Islet of Langerhans (tissue), 1 donor: ENCODE data around the gene METTL26.

Experiments
- FAIRE-seq: peaks from one replicate; lab custom pipeline; 2011; peaks lifted over from hg19 to GRCh38; lab: Jason Lieb, UNC

Gene METTL26

DNA sequence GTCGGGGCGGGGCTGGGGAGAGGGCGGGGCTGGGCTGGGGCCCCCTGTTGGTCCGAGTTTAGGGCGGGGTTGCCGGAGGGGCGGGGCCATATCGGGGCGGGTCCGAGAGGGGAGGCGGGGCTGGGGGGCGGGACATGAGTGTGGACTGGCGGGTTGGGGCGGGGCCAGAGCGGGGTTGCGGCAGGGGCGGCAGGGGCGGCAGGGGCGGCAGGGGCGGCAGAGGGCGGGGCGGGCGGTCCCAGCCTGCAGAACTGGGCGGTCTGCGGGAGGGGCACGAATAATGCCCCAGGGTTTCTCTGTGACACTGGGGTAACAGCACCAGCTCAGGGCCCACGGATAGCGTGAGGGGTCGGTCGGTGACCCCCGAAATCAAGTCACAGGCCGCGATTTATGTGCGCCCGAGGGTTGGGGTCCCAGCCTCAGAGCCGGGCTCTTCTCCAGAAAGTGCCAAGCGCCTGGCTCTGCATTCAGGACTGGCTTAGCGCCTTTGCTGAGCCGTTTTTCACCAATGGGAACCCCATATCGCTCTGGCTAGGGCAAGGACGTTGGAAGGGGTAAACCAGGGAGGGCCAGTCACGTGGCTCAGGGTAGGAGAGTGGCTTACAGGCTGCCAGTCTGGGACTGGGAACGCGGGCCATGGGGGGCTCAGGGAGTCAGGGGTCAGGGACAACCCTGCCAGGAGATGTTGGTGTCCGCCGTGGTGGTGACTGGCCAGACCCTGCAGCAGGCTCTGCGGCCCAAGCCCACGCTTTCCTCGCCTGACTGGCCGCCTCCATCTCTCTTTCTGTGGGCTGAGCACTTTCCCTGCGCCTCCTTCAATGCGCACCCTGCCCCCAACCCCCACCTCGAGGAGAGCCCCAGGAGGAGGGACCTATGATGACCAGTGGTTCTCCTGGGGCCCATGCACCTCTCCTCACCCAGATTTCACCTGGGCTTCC is 1.2 kb upstream of the METTL26 start:
- FAIRE-seq, result no peak

- no peak for FAIRE-seq
Measured at GRCh38 chr16:635573-636205, 416 bp downstream of the METTL26 start.

DNA sequence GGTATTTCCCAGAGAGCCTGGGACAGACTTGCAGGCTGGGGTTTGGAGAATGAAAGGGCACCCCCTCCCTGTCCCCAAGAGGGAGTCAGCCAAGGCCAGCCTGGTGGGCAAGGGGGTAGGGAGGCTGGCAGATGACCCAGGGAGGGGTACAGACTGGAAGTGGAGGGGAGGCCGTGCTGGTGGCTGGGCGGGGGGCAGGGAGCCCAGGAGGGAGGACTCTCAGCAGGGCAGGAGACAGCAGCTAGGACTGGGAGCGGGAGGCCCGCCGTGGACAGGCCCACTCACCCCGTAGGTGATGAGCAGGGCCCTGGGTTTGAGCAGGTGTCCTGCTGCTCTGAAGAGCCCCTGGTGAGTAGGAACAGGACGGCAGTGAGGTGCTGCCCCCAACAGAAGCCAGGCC is 1.1 kb downstream of the METTL26 start:
- no peak for FAIRE-seq

DNA sequence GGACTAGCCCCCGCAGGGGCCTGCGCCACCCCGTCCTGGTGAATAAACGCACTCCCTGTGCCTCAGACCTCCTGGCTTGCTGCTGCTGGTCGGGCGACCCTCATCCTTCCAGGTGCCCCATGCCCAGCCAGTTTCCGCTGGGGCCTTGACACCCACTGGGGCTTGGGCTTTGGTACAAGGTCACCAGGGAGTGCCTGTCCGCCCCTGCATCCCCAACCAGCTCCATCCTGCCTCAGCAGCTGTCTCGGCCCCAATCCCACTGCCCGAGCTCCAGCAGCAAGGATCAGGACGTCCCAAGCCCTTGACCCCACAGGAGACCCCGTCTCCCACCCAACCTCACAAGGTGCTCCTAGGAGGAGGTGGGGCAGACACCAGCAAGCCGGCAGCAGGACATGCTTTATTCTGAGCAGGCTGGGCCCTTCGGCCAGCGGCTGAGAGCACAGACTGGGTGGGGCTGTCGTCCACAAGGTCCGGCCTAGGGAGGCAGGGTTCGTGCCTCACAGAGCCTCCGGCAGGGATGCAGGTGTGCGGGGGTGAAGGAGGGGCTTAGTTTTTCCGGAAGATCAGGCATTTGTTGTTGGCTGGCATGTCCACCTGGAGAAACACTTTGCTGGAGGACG is 1.9 kb downstream of the METTL26 start:
- FAIRE-seq, result no peak

DNA sequence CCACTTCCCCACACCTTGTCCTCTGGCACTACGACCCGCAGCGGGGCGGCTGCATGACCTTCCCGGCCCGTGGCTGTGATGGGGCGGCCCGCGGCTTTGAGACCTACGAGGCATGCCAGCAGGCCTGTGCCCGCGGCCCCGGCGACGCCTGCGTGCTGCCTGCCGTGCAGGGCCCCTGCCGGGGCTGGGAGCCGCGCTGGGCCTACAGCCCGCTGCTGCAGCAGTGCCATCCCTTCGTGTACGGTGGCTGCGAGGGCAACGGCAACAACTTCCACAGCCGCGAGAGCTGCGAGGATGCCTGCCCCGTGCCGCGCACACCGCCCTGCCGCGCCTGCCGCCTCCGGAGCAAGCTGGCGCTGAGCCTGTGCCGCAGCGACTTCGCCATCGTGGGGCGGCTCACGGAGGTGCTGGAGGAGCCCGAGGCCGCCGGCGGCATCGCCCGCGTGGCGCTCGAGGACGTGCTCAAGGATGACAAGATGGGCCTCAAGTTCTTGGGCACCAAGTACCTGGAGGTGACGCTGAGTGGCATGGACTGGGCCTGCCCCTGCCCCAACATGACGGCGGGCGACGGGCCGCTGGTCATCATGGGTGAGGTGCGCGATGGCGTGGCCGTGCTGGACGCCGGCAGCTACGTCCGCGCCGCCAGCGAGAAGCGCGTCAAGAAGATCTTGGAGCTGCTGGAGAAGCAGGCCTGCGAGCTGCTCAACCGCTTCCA is 2.6 kb downstream of the METTL26 start:
- no peak for FAIRE-seq

- FAIRE-seq, result no peak
Measured at GRCh38 chr16:632486-633335, 3.4 kb downstream of the METTL26 start.

DNA sequence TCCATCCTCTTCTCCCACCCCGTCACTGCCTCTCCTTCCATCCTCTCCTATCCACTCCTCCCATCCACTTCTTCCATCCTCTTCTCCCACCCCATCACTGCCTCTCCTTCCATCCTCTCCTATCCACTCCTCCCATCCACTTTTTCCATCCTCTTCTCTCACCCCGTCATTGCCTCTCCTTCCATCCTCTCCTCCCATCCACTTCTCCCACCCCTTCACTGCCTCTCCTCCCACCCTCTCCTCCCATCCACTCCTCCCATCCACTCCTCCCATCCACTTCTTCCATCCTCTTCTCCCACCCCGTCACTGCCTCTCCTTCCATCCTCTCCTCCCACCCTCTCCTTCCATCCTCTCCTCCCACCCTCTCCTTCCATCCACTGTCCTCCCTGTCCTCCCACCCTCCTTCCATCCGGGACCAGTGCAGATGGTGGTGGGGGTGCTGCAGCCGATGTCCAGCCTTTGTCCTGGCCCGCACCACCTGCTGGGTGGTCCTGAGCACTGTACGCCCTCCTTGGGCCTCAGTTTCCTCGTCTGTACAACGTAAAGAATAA is 4.2 kb downstream of the METTL26 start:
- no peak for FAIRE-seq

DNA sequence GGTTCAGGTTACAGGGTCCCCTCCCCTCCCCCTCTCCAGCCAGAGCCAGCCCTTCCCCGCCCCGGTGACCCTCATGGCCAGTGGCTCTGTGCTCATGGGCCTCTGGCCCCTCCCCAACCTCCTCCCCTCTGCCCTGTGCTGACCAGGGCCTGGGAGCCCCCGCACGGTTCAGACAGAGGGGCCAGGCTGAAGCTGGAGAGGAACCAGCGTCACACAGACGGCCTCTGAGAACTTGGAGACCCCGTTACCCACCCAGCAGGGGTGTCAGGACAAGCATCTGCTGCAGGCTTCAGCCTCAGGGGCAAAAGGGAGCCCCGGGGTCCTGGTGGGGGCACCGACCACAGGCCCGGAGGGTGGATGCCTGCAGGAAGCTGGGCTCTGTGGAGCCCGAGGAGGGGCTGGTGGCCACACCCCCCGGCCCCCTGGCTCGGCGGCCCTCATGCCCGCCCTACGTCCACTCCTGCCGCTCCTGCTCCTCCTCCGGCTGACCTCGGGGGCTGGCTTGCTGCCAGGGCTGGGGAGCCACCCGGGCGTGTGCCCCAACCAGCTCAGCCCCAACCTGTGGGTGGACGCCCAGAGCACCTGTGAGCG is 5.2 kb downstream of the METTL26 start, which contains the start of gene WFIKKN1:
TSS of gene WFIKKN1 (plus strand) at position 171 of the 591 bp plus-strand sequence. CDS start at position 440, 269 bp downstream.
- no peak for FAIRE-seq

- no peak for FAIRE-seq
Measured at GRCh38 chr16:630249-630814, 5.8 kb downstream of the METTL26 start.

- no peak for FAIRE-seq
Measured at GRCh38 chr16:629833-630248, 6.3 kb downstream of the METTL26 start.

DNA sequence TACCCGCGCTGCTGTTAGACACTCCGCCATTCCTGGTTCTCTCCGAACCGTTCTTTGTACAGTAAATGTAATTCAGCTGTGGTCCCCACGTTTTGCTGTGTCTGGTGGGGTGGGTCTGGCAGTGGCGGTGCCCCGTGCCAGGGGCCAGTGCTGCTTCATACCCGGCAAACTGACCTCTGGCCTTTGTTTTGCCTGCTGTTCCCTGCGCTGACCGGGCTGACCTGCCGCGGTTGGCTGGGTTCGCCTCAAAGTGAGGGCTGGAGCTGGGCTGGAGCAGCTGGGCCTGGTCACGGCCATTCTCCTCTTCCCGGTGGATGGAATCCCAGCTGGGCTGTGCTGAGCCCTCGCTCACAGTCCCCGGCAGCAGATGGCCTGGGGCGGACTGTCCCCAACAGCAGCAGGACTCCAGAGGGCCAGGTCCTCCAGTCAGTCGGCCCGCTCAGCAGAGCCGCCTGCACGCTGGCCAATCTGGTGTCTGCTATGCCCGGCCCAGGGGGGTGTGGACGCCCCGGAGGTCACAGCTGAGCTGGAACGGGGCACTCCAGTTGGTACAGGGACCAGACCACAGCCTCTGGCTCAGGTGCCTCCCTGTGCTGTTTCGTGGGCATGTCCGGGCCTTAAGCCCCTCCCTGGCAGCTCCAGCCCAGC is 6.8 kb downstream of the METTL26 start:
- no peak for FAIRE-seq

- FAIRE-seq, result no peak
Measured at GRCh38 chr16:628321-629061, 7.6 kb downstream of the METTL26 start.

DNA sequence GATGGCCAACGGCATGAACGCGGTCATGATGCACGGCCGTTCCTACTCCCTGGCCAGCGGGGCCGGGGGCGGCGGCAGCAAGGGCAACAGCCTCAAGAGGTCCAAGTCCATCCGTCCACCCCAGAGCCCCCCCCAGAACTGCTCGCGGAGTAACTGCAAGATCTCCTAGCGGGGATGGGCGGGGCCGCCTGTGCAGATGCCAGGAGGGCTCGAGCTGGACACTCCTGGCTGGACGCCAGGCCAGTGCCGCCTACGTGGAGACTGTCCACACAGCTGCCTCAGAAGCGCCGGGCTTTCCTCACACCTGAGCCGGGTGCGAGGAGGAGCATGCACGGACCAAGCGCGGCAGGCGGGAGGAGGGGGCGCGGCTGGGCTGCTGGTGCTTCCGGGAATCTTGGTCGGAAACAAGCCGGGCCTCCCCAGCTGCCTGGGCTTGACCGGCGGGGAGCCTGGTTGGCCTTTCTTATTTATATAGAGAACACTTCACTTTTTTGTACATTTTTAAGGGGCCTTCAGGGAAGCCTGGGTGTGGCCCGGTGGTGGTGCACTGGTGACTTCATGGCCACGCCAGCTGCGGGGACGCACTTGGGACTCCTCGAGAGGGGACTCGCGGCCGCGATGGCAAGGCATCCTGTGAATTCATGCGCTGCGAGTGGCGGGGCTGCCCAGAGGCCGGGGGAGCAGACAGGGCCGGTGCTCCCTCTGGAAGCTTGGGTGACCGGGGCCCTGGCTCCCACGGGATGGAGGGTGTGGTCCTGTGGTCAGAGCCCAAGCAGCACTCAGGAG is 8.5 kb downstream of the METTL26 start:
- FAIRE-seq, result no peak

DNA sequence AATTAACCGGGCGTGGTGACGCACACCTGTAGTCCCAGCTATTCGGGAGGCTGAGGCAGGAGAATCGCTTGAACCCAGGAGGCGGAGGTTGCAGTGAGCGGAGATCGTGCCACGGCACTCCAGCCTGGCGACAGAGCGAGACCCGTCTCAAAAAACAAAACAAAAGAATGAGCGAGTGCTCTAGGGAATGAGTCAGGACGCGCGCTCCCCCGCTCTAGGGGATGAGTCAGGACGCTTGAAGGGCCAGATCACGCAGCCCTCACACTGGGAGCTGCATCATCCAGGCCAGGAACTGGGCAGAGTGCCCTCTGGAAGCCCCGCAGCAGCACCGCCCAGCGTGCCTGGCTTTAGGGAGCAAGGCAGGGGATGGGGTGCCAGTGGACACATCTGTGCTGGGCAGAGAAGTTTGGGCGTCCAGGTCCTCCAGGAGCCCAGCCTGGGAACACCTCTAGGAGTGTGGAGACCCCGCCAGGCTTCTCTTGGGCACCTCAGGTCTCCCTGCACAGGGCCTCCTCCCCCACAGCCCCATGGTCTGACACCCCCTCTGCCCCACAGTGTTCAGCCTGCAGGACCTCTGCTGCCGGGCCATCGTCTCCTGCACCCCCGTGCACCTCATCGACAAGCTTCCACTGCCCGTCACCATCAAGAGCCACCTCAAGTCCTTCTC is 9.2 kb downstream of the METTL26 start:
- FAIRE-seq, result no peak

DNA sequence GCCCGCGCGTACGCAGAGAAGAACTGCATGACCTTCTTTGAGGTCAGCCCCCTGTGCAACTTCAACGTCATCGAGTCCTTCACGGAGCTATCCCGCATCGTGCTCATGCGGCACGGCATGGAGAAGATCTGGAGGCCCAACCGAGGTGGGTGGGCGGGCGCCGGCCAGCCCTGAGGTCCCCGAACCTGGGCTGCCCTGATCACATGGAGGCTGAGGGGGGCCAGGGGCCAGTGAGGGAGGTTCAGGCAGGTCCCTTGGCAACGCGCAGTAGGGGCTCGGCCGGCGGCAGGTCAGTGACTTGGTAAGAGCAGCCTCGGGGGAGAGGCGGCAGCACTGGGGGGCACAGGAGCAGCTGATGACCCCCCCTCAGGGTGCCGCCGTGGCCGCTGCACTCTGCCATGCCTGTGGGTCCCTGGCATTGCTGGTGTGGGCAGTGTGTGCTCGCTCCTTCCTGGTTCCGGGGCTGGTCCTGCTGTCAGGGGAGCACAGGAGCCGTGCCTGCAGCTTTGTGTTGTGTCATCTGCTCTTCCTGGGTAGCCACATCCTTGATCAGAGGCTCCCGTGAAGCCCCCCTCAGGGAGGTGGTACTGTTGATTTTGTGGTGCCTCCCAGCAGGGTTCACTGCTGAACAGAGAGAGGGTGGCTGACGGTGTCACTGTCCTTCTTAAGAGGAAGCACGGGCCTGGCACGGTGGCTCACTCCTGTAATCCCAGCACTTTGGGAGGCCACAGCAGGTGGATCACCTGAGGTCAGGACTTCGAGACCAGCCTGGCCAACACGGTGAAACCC is 9.9 kb downstream of the METTL26 start:
- FAIRE-seq, result no peak

DNA sequence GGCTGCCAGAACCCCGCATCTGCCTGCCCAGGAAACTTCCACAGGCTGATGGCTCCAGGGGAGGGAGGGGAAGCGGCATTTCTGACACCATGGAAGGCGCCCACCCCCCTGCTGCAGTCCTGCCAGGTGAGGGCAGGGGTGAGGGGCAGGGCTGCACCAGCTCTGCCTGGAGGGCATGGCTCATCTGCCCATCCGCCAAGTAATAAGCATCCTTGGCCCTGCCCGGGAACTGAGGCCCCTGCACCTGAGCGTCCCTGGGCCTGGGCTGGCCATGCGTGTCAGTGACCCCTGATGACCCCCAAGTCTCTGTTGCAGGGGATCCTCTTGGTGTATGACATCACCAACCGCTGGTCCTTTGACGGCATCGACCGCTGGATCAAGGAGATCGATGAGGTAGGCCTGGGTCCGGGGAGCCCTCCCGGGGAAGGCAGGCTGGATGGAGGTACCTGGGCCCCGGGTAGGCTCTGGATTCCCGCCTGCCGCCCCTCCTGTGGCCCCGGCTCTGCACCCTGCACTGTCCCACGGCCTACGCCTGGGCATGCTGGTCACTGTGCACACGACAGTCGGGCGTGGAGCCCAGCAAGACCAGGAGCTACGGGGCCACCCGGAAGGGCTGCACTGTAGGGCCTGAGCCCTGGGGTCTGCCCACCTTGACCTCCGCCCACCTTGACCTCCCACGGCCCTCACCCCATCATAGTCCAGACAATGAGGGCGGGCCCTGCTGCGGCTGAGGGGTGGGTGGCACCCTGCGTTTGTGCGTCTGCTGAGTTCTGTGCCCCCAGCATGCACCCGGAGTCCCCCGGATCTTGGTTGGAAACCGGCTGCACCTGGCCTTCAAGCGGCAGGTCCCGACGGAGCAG is 10.8 kb downstream of the METTL26 start:
- no peak for FAIRE-seq
